GM23338 (cell line): Measurements from ENCODE around the gene CHD5.

Experiments used
- CREB1 ChIP-seq: fragments of 250-450 bp; sonication (Bioruptor Pico); IDR thresholded peaks from 2 replicates; pipeline ENCODE4 v1.5.0; 2020; ENCODE audit warnings: low read depth, mild to moderate bottlenecking, moderate library complexity
- CTCF ChIP-seq, 2 experiments: fragments of 200-600 bp in 1 of 2; sonication (generic) in 1 of 2; conservative IDR thresholded peaks; 2 replicates each; pipeline versions ENCODE4 v1.5.1 to v1.6.1; 2016 to 2017; ENCODE audit warnings: antibody characterized with exemption in 2 of 2, low read depth in 2 of 2, mild to moderate bottlenecking in 2 of 2, moderate library complexity in 1 of 2
- EZH2phosphoT487 ChIP-seq: fragments of 200-600 bp; sonication (generic); IDR thresholded peaks from one replicate; pipeline ENCODE4 v1.8.1; 2018; ENCODE audit warnings: antibody characterized with exemption; ENCODE audit not compliant: unreplicated experiment
- REST ChIP-seq: IDR thresholded peaks from one replicate; pipeline ENCODE4 v1.6.1; 2018; ENCODE audit warnings: antibody characterized with exemption; ENCODE audit not compliant: unreplicated experiment

GRCh38 chr1:6062670-6063069, 117.5 kb downstream of the CHD5 start:
- TF ChIP-seq CTCF (conservative IDR thresholded peaks at IDR 0.05; ENCODE audit: low read depth in 2 of 2): no peak
- no peak for TF ChIP-seq REST
- TF ChIP-seq CREB1 (CRISPR knock-in tag): no peak
- no peak for TF ChIP-seq EZH2phosphoT487
